ENCODE results near the gene RNASEH2C.
"Not testable (repeated sequence)": the region's sequence is repeated elsewhere in the genome, so short reads cannot be mapped to it uniquely, and the experiment has no call there.

The RNASEH2C gene

DNA sequence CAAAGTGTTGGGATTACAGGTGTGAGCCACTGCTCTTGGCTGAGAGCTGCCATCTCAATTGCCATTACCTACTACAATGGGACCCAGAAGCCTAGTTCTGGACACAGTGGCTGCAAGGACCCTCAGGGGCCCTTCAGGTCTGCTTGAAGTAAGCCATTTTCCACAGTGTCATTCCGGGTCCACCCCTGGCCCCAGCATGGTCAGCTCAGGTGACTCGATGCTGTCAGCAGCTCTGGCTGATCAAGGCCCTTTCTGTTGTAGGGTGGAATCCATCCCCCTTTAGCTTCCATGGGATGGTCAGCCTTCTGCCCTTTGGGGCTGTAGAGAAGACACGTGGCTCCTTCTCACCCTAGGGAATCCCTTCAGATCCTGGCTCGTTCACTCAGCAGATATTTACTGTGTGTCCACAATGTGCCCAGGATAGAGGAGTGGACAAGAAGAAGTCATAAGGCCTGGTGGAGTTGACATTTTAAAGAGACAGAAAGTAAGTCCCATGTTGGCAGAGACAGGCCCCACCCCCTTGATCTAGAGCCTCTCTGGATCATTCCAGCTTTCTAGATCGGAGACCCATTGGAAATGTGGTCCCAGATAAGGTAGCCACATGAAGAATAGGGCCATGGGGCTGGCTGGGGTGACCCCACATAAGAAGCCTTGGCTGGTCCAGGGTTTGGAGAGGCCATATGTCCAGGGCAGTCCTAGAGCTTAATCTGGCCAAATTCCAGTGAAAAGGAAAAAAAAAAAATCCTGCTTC is 23.6 kb downstream of the RNASEH2C start:
- no peaks in the 10 kb centered on the region for H3K79me2 ChIP-seq (ENCODE audit: low read length)
- H3K36me3 ChIP-seq (replicated peaks; ENCODE audit: low read depth, low read length): no peaks in the 10 kb centered on the region
- H3K9ac ChIP-seq (ENCODE audit: low read length): no peak overlapping the region
- no peak overlapping the region for H3K27ac ChIP-seq (ENCODE audit: low read length)
- H3K9me3 ChIP-seq (ENCODE audit: insufficient read depth, low read length): peaks cover 4% of the 10 kb centered on the region; the same call in 1 of the 2 replicates
- H3K4me2 ChIP-seq (ENCODE audit: low read length): no peak overlapping the region
- H3K4me1 ChIP-seq (ENCODE audit: low read length): no peaks in the 10 kb centered on the region
- no peak for TF ChIP-seq CTCF (IDR thresholded peaks at IDR 0.05; ENCODE audit: low read depth, low read length)
- TF ChIP-seq EZH2phosphoT487 (IDR thresholded peaks at IDR 0.05; ENCODE audit: low read depth): no peak
- no peak overlapping the region for H3K4me3 ChIP-seq (ENCODE audit: low read length)
- no peak overlapping the region; the same call in 1 of the 2 replicates for H2AFZ ChIP-seq (ENCODE audit: low read depth, low read length)
- H4K20me1 ChIP-seq (ENCODE audit: insufficient read depth, low read length): no peaks in the 10 kb centered on the region
- H3K27me3 ChIP-seq (ENCODE audit: low read depth, low read length): peaks cover 16% of the 10 kb centered on the region

GRCh38 chr11:65695459-65696241 is 24.9 kb downstream of the RNASEH2C start:
- no peaks in the 10 kb centered on the region for H4K20me1 ChIP-seq (ENCODE audit: insufficient read depth, low read length)
- no peaks in the 10 kb centered on the region for H3K79me2 ChIP-seq (ENCODE audit: low read length)
- peaks cover 16% of the 10 kb centered on the region for H3K27me3 ChIP-seq (ENCODE audit: low read depth, low read length)
- H3K27ac ChIP-seq (ENCODE audit: low read length): no peak overlapping the region
- no peak overlapping the region for H2AFZ ChIP-seq (ENCODE audit: low read depth, low read length)
- H3K36me3 ChIP-seq (replicated peaks; ENCODE audit: low read depth, low read length): no peaks in the 10 kb centered on the region
- H3K4me1 ChIP-seq (ENCODE audit: low read length): no peaks in the 10 kb centered on the region
- no peak overlapping the region for H3K4me2 ChIP-seq (ENCODE audit: low read length)
- TF ChIP-seq EZH2phosphoT487 (IDR thresholded peaks at IDR 0.05; ENCODE audit: low read depth) (no peak), CTCF (IDR thresholded peaks at IDR 0.05; ENCODE audit: low read depth, low read length) (no peak)
- H3K9me3 ChIP-seq (ENCODE audit: insufficient read depth, low read length): peaks cover 4% of the 10 kb centered on the region; the same call in 1 of the 2 replicates
- H3K4me3 ChIP-seq (ENCODE audit: low read length): no peak overlapping the region
- H3K9ac ChIP-seq (ENCODE audit: low read length): no peak overlapping the region

- Histone ChIP-seq H2AFZ (ENCODE audit: low read depth, low read length) (no peak overlapping the region), H3K4me3 (ENCODE audit: low read length) (no peak overlapping the region), H3K36me3 (replicated peaks; ENCODE audit: low read depth, low read length) (no peaks in the 10 kb centered on the region), H3K79me2 (ENCODE audit: low read length) (no peaks in the 10 kb centered on the region), H3K4me2 (ENCODE audit: low read length) (no peak overlapping the region), H3K27ac (ENCODE audit: low read length) (no peak overlapping the region), H3K9ac (ENCODE audit: low read length) (no peak overlapping the region), H3K4me1 (ENCODE audit: low read length) (no peaks in the 10 kb centered on the region), H4K20me1 (ENCODE audit: insufficient read depth, low read length) (no peaks in the 10 kb centered on the region), H3K27me3 (ENCODE audit: low read depth, low read length) (no peaks in the 10 kb centered on the region), H3K9me3 (ENCODE audit: insufficient read depth, low read length) (no peaks in the 10 kb centered on the region)
- TF ChIP-seq CTCF (IDR thresholded peaks at IDR 0.05; ENCODE audit: low read depth, low read length) (no peak), EZH2phosphoT487 (IDR thresholded peaks at IDR 0.05; ENCODE audit: low read depth) (no peak)
These were observed 28.2 kb downstream of the RNASEH2C start for GRCh38 chr11:65692367-65692766.

DNA sequence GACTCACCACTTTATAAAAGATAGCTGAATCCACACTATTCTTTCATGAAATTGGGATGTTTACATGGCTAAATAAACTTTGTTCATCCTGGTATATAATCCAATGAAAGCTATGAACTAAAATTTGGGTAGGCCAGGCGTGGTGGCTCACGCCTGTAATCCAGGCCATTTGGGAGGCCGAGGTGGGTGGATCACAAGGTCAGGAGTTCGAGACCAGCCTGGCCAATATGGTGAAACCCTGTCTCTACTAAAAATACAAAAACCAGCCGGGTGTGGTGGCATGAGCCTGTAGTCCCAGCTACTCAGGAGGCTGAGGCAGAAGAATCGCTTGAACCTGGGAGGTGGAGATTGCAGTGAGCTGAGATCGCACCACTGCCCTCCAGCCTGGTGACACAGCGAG is 28.8 kb downstream of the RNASEH2C start:
- H3K9me3 ChIP-seq (ENCODE audit: insufficient read depth, low read length); H3K79me2 ChIP-seq (ENCODE audit: low read length); H2AFZ ChIP-seq (ENCODE audit: low read depth, low read length); H3K36me3 ChIP-seq (replicated peaks; ENCODE audit: low read depth, low read length); H3K27ac ChIP-seq (ENCODE audit: low read length); H3K4me2 ChIP-seq (ENCODE audit: low read length); H3K27me3 ChIP-seq (ENCODE audit: low read depth, low read length); H4K20me1 ChIP-seq (ENCODE audit: insufficient read depth, low read length); H3K9ac ChIP-seq (ENCODE audit: low read length); H3K4me3 ChIP-seq (ENCODE audit: low read length); H3K4me1 ChIP-seq (ENCODE audit: low read length): not testable (repeated sequence)
